Stimulated activated CD8-positive, alpha-beta memory T cell treated with anti-CD3 and anti-CD28 coated beads, Interleukin-2, amount 100 ng/mL, for 1 hour (primary cell): ENCODE results near the gene EMC1.
"Not testable (repeated sequence)": the region's sequence is repeated elsewhere in the genome, so short reads cannot be mapped to it uniquely, and the experiment has no call there.

ENCODE experiments used
- DNase-seq, 2 donors: peaks; one replicate each; pipeline ENCODE4 v3.0.0-alpha.2; 2020; ENCODE audit warnings: low read depth in 2 of 2

Gene EMC1

DNA sequence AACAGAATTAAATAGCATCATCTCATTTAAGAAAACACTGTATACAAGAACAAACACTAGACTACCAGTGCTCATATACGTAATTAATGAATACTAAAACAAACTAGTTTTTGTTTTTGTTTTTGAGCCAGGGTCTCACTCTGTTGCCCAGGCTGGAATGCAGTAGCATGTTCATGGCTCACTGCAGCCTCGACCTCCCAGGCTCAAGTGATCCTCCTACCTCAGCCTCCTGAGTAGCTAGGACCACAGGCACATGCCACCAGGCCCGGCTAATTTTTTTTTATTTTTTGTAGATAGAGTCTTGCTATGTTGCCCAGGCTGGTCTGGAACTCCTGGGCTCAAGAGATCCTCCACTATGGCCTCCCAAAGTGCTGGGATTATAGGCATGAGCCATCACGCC lies 34.7 kb downstream of the EMC1 start:
- DNase-seq: not testable (repeated sequence)

DNA sequence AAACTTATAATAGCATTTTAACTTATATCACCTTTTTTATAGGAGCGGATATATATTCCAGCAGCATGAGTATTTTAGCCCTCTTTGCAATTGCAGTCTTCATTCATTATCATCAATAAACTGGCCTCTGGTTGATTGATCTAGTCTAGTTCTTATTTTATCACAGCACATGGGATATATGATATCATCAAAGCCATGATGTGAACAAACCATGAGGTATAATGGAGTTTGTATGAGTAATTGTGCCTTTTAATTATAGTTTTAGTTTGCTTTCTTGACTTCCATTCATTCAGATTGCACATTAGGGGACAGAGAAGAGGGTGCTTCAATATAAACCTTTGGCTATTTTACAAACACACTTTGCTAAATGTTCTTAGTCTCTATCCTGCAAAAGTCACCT lies 37.7 kb downstream of the EMC1 start:
- no peak for DNase-seq

DNA sequence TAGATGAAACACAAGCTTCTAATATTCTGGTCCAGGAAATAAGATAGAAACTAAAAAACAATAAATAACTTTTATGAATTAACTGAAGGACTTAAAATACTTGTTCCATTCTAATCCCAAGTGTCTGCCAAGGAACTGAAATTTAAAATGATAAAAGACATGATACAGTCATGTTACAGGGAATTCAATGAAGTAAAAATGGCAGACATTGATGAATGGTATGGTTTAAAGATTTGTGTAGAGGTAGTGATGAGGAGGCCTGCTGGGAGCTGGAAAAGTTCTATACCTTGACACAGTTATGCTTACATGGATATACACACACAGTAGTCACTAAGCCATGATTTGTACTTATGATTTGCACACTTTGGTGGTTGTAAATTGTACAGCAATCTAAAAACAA lies 39.2 kb downstream of the EMC1 start:
- DNase-seq: no peak

DNA sequence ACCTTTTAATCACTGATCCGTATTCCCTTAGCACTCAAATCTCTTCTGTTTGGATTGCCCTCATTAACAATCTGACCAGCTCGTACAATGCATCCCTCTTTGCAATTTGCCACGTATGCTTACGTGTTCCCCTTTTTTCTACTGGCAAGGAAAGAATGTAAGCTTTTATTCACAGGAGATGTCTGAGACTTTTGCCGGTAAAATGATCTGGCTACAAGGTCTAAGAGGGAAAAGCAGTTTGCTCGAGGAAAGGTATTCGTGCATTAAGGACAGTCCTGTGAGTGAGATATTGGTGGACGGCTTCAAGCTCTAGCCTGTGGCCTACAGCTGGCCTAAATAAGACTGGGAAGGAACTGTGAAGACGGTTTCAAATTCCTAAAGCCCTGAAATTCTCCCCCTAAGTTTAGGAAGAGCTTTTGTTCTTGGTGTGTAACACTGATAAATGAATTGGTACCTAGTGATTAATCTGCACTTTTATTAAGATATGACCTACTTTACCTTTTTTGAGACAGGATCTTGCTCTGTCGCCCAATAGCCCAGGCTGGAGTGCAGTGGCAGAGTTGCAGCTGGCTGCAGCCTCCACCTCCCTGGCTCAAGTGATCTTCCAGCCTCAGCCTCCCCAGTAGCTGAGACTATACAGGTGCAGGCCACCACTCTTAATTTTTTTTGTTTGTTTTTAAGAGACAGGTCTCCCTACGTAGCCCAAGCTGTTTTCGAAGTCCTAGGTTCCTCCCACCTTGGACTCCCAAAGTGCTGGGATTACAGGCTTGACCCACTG lies 40.4 kb downstream of the EMC1 start:
- DNase-seq: no peak

DNA sequence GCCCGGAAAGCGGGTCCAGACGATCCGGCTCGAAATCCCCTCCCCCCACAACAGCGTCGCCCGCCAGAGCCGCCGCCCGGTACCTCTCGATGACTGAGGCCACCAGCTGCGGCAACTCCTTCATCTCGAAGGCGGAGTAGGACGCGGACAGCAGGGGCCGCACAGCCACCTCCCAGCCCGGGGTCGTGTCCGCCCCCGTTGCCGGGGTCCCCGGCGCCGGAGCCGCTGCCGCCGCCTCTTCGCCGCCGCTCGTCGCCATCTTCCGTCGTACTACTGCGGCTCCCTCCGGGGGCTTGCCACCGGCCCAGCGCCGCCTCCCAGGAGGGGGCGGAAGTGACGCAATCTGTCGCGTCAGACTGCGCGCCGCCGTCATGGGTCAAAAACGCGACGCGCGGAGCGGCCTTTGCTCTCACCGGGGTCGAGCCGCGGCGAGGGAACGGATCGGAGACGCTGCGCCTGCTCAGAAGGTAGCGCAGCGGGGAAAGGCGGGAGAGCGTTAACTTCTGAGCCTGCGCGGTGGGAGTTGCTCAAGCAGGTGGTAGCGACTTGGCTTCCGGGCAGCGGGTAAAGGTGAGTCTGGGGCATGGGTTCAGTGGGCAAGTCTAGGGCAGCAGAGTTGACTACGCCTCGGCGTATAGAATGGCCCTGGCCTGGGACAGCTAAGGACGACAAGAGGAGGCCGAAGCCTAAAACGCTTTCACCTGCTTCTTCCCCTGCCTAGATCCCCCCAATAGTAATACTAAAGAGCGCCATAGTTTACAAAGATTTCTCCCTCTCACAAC lies 41.1 kb downstream of the EMC1 start, which contains the start of gene UBR4:
Gene UBR4, minus strand, starts transcription at position 277 of the 782 bp plus-strand sequence. Its CDS starts 18 bp downstream, at position 259.
- peak; percentile 95 to 96 for DNase-seq

DNA sequence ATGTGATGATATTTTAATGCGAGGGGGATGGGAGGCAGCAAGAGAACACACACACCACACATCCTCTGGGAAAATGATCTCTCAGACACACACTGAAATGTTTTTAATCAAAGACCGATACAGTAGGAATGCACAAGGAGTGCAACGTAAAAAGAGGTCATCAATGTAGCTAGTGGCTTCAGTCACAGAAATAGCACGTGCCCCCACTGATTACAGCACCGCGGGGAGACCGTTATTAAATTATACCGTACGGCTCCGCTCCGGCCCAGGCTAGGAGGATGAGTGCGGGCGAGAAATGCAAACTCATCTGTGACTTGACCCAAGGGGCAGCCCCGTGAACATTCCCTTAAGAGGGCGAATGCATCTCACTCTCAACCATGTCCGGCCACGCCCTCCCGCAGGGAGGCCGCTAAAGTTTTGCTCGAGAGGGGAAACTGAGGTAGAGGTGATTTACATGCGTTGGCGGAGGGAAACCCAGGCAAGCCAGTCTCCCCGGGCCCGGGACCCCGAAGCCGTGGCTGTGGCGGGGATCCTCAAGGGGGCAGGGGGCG lies 41.8 kb downstream of the EMC1 start:
- peak; percentile 8 to 10 for DNase-seq

DNA sequence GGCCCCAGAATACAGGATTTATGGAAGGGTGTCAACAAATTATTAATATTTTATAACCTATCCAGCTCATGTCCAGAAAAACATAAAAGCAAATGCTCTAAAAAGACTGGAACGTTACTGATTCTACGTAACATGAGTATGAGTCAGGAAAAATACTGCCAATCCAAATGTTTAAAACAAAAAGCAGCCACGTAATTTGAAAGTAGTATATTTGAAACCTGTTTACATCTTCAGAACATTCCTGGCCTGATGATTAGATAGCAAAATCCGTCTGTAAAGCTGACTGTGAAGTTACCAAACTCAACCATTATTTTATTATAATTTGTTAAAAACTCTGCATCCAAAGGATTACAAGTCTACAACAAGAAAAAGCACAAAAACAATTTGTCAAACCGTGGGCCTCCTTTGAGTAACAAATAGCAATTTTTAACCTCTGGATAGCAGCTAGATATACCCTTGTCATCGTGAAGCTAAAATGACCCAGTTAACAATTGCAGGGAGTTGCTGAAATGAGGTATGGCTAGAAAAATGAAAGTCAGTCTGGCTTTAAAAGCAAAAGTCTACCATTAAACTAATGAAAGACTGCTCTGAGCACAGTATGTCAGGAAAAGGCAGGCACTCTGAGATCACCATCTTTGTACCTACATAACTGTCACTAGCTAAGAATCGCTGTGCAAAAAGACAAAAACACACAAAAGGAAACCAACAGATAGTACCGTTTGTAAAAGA lies 42.5 kb downstream of the EMC1 start:
- DNase-seq: no peak

DNA sequence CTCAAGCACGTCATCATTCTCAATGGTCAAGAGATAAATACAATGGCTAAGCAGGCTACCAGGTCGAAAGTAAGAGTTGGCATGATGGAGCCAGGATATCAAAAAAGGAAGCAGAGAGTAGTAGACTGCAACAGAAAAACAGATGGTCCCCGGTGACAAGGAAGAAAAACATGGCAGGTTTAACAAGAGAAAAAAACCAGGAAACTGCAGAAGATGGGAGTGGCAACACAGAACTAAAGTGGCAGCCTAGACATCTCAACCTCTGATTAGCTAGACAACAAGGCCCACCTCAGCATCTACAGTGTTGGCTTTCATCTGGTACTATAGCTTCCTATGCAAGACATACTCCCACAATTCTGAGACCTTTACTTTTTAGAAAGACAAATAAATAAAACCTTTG lies 44.4 kb downstream of the EMC1 start:
- no peak for DNase-seq

DNA sequence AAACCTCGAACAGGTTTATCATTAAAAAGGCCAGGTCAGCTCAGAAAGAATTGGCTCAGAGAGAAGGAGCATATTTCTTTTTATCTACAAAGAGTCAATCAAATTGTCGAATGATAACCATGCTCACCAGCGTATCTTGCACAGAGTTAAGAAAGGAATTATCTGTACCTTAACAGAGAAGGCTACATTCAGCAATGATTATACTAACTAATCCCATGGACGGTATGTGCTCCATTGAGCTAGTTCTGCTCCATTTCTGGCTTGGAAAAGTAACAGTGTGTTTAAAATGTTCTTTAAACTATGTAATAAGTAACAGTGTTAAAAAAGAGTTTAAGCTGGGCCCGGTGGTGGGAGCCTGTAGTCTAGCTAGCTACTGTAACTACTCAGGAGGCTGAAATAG lies 45.5 kb downstream of the EMC1 start:
- no peak for DNase-seq

DNA sequence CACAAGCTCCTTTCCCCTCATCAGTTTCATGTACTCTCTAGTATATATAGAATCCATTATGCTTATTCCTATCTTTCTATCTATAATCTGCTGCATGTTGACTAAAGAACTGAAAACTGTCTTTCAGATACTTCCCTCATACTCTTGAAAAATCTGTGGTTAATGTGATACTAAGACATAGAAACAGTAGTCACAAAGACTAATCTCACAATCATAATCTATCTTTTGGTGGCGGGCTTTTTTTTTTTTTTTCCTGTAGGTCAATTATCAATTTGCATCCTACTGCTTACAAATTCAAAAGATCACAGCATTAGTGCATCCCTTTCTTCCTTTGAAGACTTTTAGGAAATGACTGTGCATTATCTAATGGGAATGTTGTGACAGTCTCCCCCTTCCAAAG lies 45.9 kb downstream of the EMC1 start:
- no peak for DNase-seq

DNA sequence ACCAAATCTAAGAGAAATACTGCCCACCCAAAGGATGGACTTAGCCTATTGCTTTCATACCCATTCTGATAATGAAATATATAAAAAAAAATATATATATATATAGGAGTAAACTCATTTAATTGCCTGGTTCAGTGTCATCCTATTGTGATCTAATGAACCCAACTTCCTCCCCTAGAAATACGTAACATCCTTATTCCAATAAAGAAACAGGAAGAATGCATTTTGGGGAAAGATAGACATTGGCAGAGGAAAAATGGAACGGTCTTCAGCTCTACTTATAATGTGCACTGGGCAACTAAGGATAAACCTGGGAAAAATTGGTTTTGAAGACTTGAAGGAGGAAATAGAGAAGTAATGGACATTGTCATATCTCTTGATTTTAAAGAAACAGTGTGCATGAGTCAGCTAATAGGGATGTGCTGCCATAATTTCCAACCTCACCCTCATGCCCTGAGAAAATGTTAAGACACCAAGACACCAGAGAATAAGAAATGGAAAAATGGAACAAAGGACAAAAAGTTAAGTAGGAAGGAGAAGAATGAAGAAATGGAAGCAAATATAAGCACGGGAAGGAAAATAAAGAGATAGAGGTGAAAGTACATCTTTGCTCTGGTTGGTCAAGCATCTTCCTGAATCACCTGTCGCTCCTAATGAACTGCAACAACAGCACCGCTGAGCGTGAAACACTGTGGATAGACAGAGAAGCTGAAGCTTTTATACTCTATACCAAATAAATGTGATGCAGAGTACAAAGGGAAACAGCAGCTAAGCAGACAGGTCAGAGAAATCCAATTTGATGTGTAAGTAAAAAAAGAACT lies 46.7 kb downstream of the EMC1 start:
- no peak for DNase-seq

DNA sequence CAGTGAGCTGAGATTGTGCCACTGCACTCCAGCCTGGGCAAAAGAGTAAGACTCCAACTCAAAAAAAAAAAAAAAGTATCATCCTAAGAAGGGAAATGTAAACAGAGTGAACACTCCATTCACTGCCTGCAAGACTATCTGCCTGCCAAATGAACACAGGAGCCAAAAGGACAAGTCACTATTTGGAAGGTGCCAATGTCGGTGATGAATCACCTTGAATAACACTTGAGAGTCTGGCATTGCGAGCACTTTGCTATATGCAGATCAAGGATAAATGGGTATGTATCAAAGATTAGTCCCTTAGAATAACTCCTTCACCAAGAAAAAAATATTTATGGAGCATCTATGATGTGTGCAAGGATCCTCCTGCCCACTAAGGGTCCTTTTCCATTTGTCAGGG lies 47.9 kb downstream of the EMC1 start:
- no peak for DNase-seq

DNA sequence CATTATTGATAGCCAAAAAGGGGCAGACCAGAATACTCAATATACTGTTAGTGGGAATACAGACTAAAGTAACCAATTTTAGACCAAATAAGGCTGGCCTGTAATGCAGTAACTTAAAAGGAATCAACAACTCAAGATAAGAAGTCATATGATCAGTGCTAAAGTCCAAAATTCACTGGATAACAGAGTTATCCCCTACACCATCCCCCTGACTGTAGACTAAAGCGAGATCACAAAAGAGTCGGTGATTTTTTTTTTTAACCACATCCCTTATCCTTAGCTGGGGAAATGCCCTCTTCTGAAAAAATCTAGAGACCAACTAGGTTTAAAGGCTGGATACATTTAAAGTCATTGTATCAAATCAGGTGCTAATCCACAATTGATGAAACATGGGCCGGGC lies 48.9 kb downstream of the EMC1 start:
- DNase-seq: no peak

DNA sequence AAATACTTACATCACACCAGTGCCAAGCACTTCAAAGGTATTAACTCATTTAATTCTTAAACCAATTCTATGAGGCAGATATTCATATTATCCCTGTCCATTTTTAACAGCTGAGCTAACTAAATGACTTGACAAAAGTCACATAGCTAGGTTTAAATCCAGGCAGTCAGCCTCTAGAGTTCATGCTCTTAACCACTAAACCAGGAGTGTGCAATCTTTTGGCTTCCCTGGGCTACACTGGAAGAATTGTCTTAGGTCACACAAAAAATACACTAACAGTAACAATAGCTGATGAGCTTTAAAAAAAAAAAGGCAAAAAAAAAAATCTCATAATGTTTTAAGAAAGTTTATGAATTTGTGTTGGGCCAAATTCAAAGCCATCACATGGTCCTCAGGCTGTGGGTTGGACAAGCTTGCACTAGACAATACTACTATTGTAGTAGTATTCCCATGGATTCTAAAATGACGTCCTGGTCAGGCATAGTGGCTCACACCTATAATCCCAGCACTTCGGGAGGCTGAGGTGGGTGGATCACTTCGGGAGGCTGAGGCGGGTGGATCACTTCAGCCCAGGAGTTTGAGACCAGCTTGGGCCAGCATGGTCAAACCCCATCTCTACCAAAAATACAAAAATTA lies 51.2 kb downstream of the EMC1 start:
- no peak for DNase-seq

DNA sequence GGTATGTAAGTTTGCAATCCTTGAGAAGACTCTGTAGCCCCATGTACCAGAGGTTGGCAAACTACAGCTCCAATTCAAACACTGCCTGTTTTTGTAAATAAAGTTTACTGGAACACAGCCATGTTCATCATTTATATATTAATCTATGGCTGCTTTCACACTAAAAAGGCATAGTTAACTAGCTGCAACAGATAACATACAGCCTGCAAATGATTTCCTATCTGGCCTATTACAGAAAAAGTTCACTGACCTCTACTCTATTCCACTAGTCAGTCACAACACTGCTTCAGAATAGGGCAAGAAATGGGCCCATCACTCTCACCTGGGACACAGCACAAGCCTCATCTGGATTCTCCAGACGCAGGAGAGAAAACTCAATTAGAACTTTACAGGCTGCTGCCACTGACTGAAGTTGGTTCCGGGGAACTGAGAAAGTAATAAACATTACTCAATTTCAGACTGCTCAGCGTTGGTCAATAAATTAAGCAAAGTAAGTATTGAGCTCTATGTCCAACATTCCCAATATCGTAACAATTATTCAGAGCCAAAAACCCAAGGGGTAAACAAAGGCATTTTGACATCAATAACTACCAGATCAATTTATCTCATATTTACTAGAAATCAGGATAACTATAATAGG lies 51.9 kb downstream of the EMC1 start:
- DNase-seq: no peak

DNA sequence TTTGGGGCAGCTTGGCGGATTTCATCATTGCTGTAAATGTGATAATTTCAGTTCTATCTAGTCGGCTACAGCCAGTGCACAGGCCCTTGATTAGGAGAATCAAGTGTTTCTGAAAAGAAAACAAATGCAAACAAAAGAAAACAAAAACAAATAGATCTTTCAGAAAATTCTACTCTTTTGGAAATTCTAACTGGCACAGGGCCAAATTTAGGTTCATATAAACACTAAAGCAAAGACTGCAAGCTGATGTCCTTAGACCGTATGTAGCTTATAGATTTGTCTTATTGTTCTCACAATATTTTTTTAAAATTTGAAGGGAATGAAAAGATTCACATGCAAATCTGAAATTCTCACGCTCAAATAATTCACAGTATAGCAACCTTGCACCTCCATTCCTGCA lies 52.5 kb downstream of the EMC1 start:
- no peak for DNase-seq

DNA sequence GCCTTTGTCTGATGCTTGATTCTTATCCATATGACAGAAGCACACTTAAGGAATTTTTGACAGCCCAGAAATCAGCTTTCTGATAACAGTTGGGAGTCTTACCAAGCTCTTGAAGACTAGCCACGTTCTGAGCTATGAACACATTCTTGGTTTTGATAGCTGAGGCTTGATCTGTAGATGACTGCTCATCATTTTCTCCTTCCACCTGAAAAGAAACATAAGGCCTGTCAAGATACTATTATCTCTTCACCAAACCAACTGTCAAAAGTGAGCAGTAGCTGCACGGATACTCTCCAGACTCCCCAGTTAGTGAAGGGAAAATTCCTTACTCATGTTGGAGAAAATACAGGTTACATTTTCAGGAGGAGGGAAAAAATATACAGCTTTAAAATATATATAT lies 53.5 kb downstream of the EMC1 start:
- DNase-seq: no peak

DNA sequence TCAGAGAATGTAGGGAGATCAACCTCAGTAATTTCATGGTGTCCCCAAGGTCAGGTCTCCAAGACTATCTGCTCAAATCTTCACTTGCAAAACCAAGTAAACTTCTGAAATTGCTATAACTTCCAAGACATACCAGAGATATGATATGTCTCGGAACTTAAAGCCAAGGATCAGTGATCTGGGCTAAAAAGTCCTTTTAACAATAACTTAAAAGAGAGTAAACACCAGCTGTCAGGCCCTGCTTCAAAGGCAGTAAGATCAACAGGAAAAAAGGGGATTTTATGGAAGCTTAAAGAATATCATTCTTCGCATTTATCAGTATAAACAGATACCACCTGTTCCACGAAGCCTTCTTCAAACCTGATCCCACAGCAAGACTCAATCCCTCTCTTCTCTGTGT lies 55.0 kb downstream of the EMC1 start:
- DNase-seq: no peak

DNA sequence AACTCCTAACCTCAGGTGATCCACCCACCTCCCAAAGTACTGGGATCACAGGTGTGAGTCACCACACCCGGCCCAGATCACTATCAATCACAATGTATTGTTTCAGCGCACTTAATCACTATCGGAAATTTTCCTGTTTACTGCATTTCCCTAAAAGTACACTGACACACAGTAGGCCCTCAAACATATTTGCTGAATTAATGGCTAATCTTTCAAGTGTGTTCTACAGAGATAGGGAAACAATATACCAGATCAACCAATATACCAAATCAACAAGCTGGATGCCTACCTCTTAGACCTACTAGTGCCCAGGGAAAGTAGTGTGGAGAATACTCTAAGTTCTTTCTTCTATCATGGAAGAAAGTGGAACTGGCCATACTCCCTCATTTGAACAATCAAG lies 58.3 kb downstream of the EMC1 start:
- no peak for DNase-seq

DNA sequence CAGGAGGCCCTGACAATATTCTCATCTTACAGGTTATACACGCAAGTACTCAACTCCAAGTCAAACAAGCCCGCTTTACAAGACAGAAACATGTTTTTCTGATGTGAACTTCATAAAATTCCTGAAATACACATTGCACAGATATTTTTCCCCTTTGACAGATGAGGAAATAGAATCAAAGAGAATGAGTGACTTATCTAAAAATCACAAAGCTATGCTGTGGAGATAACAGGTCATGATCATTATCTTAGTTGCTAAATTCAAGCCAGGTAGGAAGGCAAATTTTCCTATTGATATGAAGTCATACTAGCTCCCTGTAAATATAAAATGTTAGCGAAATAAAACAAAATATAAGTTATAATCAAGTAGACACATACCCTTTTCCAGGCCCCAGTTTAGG lies 59.5 kb downstream of the EMC1 start:
- DNase-seq: no peak
